HCT116 (cell line): ENCODE results near the gene FNBP1. TPM values are rescaled to one million over a fixed set of nuclear protein-coding genes. Genes with fewer than 3 reads are reported as not detected.

Experiments used
- ATAC-seq: fragments of 200-7000 bp; cut with Tn5 transposase; 2 replicates; pipeline ENCODE4 v1.9.1; 2020; ENCODE audit warnings: mild to moderate bottlenecking, moderate library complexity
- BruUV-seq: library from RNA; stranded (reverse); fragments of 400-500 nt; replicated peaks from 2 replicates; lab custom pipeline; 2021; lab: Mats Ljungman, UMichigan
- CTCF ChIA-PET: fragments of 300-600 bp; sonication (Branson Sonifier 250); formaldehyde crosslinking; loops from one replicate; lab custom pipeline; 2021; ENCODE audit warnings: antibody characterized with exemption; lab: Charles Lee
- POLR2A ChIA-PET: fragments of 300-600, 350-600 bp; sonication (Branson Sonifier 250); formaldehyde crosslinking; loops from one replicate; lab custom pipeline; 2021; ENCODE audit warnings: antibody characterized with exemption; lab: Charles Lee
- RAD21 ChIA-PET, 2 experiments: fragments of 300-600 bp; sonication (Branson Sonifier 250); formaldehyde crosslinking; loops; one replicate each; lab custom pipeline; 2023; ENCODE audit warnings: low total read pairs in 2 of 2; ENCODE audit not compliant: uncharacterized antibody in 2 of 2, unreplicated experiment in 2 of 2, low non-redundant PET in 1 of 2; lab: Charles Lee
- DNase-seq: peaks from one replicate; pipeline ENCODE4 v3.0.0-alpha.2; 2010; ENCODE audit warnings: low read depth, low spot score
- H2AFZ ChIP-seq: fragments of 200-600 bp; shearing (Covaris generic), sonication (generic); 2 replicates; pipeline ENCODE4 v1.6.1; 2017; ENCODE audit warnings: low read depth, mixed run types, mixed read lengths, antibody characterized with exemption, low read length; ENCODE audit not compliant: poor library complexity, severe bottlenecking
- H3K27ac ChIP-seq: 2 replicates; pipeline ENCODE4 v1.5.1; 2012; ENCODE audit warnings: low read depth, low read length
- H3K27me3 ChIP-seq: fragments of 200-600 bp; sonication (generic); 2 replicates; pipeline ENCODE4 v1.6.1; 2016; ENCODE audit warnings: mixed run types, low read length, mixed read lengths; ENCODE audit not compliant: insufficient read depth
- H3K36me3 ChIP-seq, 2 experiments: fragments of 200-500 bp in 1 of 2; fragments of 200-600 bp in 1 of 2; sonication (Bioruptor generic) in 1 of 2; sonication (generic) in 1 of 2; 2 replicates each; pipeline versions ENCODE4 v1.5.1 to v1.6.1; 2014 to 2016; ENCODE audit warnings: low read length in 2 of 2, inconsistent platforms in 1 of 2, mixed read lengths in 1 of 2, mixed run types in 1 of 2; ENCODE audit not compliant: insufficient read depth in 2 of 2, control insufficient read depth in 1 of 2
- H3K4me1 ChIP-seq, 2 experiments: fragments of 200-600 bp in 1 of 2; sonication (generic) in 1 of 2; 2 replicates each; pipeline versions ENCODE4 v1.5.1 to v1.6.1; 2012 to 2017; ENCODE audit warnings: low read length in 2 of 2, inconsistent platforms in 1 of 2, mild to moderate bottlenecking in 1 of 2, mixed read lengths in 1 of 2, mixed run types in 1 of 2, moderate library complexity in 1 of 2; ENCODE audit not compliant: insufficient read depth in 2 of 2, control insufficient read depth in 1 of 2
- H3K4me2 ChIP-seq: fragments of 200-600 bp; sonication (generic); 2 replicates; pipeline ENCODE4 v1.6.1; 2017; ENCODE audit warnings: mixed run types, low read length, mixed read lengths
- H3K4me3 ChIP-seq, 2 experiments: fragments of 200-600 bp in 1 of 2; sonication (generic) in 1 of 2; replicated peaks in 1 of 2; 2 replicates each; pipeline ENCODE4 v1.5.1; 2011 to 2016; ENCODE audit warnings: low read length in 2 of 2, control low read depth in 1 of 2, low read depth in 1 of 2, mild to moderate bottlenecking in 1 of 2, mixed read lengths in 1 of 2, mixed run types in 1 of 2
- H3K79me2 ChIP-seq: fragments of 200-600 bp; sonication (generic); 2 replicates; pipeline ENCODE4 v1.6.1; 2017; ENCODE audit warnings: mild to moderate bottlenecking, mixed run types, low read length, moderate library complexity, mixed read lengths; ENCODE audit not compliant: insufficient read depth
- H3K9ac ChIP-seq: fragments of 200-600 bp; sonication (generic); 2 replicates; pipeline ENCODE4 v1.6.1; 2016; ENCODE audit warnings: low read length, mixed read lengths
- H3K9me2 ChIP-seq: fragments of 200-600 bp; sonication (generic), shearing (Covaris generic); 2 replicates; pipeline ENCODE4 v1.6.1; 2017; ENCODE audit warnings: mixed run types, mild to moderate bottlenecking, moderate library complexity; ENCODE audit not compliant: insufficient read depth
- H3K9me3 ChIP-seq, 2 experiments: fragments of 200-500 bp in 1 of 2; fragments of 200-600 bp in 1 of 2; sonication (Bioruptor generic) in 1 of 2; sonication (generic) in 1 of 2; 2 replicates each; pipeline ENCODE4 v1.6.1; 2014 to 2017; ENCODE audit warnings: low read length in 2 of 2, mixed read lengths in 2 of 2, inconsistent platforms in 1 of 2, low read depth in 1 of 2, mild to moderate bottlenecking in 1 of 2, mixed run types in 1 of 2, moderate library complexity in 1 of 2; ENCODE audit not compliant: control insufficient read depth in 1 of 2, insufficient read depth in 1 of 2
- H4K20me1 ChIP-seq: fragments of 200-600 bp; sonication (generic), shearing (Covaris generic); 2 replicates; pipeline ENCODE4 v1.6.1; 2017; ENCODE audit warnings: mixed run types, mild to moderate bottlenecking, moderate library complexity; ENCODE audit not compliant: insufficient read depth
- CBX3 ChIP-seq: IDR thresholded peaks from 2 replicates; pipeline ENCODE4 v1.6.1; 2012; ENCODE audit warnings: low read depth
- FOSL1 ChIP-seq: IDR thresholded peaks from 2 replicates; pipeline ENCODE4 v1.6.1; 2012; ENCODE audit warnings: low read depth
- POLR2AphosphoS5 ChIP-seq: IDR thresholded peaks from 2 replicates; pipeline ENCODE4 v1.6.1; 2011; ENCODE audit warnings: mild to moderate bottlenecking, low read depth, low read length, moderate library complexity
- RAD21 ChIP-seq: IDR thresholded peaks from 2 replicates; pipeline ENCODE4 v1.6.1; 2012; ENCODE audit warnings: low read depth, mild to moderate bottlenecking
- SP1 ChIP-seq: IDR thresholded peaks from 2 replicates; pipeline ENCODE4 v1.6.1; 2012; ENCODE audit warnings: low read depth
- YY1 ChIP-seq: IDR thresholded peaks from 2 replicates; pipeline ENCODE4 v1.6.1; 2011; ENCODE audit warnings: low read length, low read depth, moderate library complexity, mild to moderate bottlenecking; ENCODE audit not compliant: insufficient replicate concordance; ENCODE audit errors: extremely low read depth
- intact Hi-C: fragments of 100-400 bp; cut with micrococcal nuclease; formaldehyde crosslinking; loops from 2 replicates; pipeline ENCODE4 v1.10.0; 2022
- total RNA-seq: library from RNA; stranded (reverse); gene quantifications from one replicate; pipeline ENCODE4 v1.2.1, GENCODE V29; 2021; ENCODE audit not compliant: unreplicated experiment
- TF ChIP-seq, protein P1 (sequence below): IDR thresholded peaks from 2 replicates; pipeline ENCODE4 v1.6.1; 2012
- TF ChIP-seq, protein P2 (sequence below), 3 experiments: fragments of 200-600 bp in 1 of 3; sonication (generic) in 1 of 3; IDR thresholded peaks in 2 of 3; conservative IDR thresholded peaks in 1 of 3; 2 replicates each; pipeline ENCODE4 v1.5.1; 2012 to 2017; ENCODE audit warnings: low read depth in 2 of 3, low read length in 2 of 3, antibody characterized with exemption in 1 of 3, borderline replicate concordance in 1 of 3, control low read depth in 1 of 3, mild to moderate bottlenecking in 1 of 3, mixed read lengths in 1 of 3, mixed run types in 1 of 3, moderate library complexity in 1 of 3; ENCODE audit not compliant: insufficient read depth in 1 of 3
- TF ChIP-seq, protein P3 (sequence below): IDR thresholded peaks from 2 replicates; pipeline ENCODE4 v1.6.1; 2012

The FNBP1 gene
- total RNA-seq, 1 experiment from 2014 or later: 25.0 TPM

DNA sequence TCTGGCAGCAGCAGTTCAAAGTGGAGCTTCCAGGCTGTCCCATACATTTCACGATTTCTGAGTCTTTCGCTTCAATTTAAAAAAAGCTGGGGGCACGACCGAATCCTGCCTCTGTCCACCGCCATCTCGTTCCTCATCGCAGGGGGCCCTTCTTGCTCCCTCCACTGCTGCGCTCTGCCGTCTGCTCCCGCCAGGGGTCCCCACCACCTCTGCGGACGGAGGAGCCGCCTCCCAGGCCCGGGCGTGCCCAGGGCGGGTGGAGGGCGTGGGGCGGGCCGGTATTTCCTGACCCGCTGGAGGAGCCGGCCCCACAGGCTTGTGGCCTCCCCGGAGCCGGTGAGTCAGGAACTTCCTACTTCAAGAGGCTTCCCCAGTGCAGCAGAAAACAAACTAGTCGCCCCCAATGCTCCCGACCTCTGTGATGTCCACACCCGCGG lies 157.3 kb downstream of the FNBP1 start:
- Histone ChIP-seq H3K9ac (peak overlapping the region; percentile 66), H4K20me1 (no peaks in the 10 kb centered on the region), H3K4me3 (peak overlapping the region; percentile 35 to 50), H3K36me3 (no peaks in the 10 kb centered on the region), H3K79me2 (no peaks in the 10 kb centered on the region), H3K4me1 (peaks cover 22 to 31% of the 10 kb centered on the region in 2 experiments), H3K9me2 (no peaks in the 10 kb centered on the region), H2AFZ (no peak overlapping the region), H3K27ac (peak overlapping the region; percentile 70), H3K27me3 (no peaks in the 10 kb centered on the region), H3K4me2 (peak overlapping the region; percentile 84), H3K9me3 (no peaks in the 10 kb centered on the region)
- peak; percentile 91 for ATAC-seq
- ChIA-PET CTCF (interaction anchor here (1.8 kb wide), 1 partner anchor 155 kb away, joined by 5 read pairs; no protein-coding TSS in a partner anchor), POLR2A (no interaction called here), RAD21 (no interaction called here)
- DNase-seq: peak; percentile 57
- no TSS peak for BruUV-seq
- TF ChIP-seq FOSL1: no peak
- TF ChIP-seq, protein P1, sequence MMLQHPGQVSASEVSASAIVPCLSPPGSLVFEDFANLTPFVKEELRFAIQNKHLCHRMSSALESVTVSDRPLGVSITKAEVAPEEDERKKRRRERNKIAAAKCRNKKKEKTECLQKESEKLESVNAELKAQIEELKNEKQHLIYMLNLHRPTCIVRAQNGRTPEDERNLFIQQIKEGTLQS: no peak
- TF ChIP-seq CBX3: peak; percentile 51; the same call in 1 of the 2 replicates
- peak; percentile 99 for TF ChIP-seq RAD21
- peak; percentile 28; the same call in 1 of the 2 replicates for TF ChIP-seq SP1
- TF ChIP-seq, protein P2, sequence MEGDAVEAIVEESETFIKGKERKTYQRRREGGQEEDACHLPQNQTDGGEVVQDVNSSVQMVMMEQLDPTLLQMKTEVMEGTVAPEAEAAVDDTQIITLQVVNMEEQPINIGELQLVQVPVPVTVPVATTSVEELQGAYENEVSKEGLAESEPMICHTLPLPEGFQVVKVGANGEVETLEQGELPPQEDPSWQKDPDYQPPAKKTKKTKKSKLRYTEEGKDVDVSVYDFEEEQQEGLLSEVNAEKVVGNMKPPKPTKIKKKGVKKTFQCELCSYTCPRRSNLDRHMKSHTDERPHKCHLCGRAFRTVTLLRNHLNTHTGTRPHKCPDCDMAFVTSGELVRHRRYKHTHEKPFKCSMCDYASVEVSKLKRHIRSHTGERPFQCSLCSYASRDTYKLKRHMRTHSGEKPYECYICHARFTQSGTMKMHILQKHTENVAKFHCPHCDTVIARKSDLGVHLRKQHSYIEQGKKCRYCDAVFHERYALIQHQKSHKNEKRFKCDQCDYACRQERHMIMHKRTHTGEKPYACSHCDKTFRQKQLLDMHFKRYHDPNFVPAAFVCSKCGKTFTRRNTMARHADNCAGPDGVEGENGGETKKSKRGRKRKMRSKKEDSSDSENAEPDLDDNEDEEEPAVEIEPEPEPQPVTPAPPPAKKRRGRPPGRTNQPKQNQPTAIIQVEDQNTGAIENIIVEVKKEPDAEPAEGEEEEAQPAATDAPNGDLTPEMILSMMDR (IDR thresholded peaks at IDR 0.05 in 2 of 3, conservative IDR thresholded peaks at IDR 0.05 in 1 of 3; ENCODE audit: borderline replicate concordance in 1 of 3, insufficient read depth in 1 of 3, low read depth in 2 of 3, low read length in 2 of 3): peak; percentile 82 to 95 (median 87)
- TF ChIP-seq, protein P3, sequence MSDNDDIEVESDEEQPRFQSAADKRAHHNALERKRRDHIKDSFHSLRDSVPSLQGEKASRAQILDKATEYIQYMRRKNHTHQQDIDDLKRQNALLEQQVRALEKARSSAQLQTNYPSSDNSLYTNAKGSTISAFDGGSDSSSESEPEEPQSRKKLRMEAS: peak; percentile 37; the same call in 1 of the 2 replicates
- TF ChIP-seq YY1: peak; percentile 84
- peak; percentile 53 for TF ChIP-seq POLR2AphosphoS5
- intact Hi-C loops: loop anchor here (1.0 to 2.0 kb wide), 2 partner anchors 155 to 214 kb away; no protein-coding TSS in a partner anchor
